ENCODE data around the gene SEPTIN12. TPM values are rescaled to one million over a fixed set of nuclear protein-coding genes. Genes with fewer than 3 reads are reported as not detected.

SEPTIN12 gene
- total RNA-seq, 2 experiments from 2014 or later: not detected

GRCh38 chr16:4814046-4814445, 25.9 kb upstream of the SEPTIN12 start:
- Mint-ChIP-seq H3K27me3 (no peaks in the 10 kb centered on the region), H3K27ac (no peak overlapping the region), H3K4me1 (peaks cover 2% of the 10 kb centered on the region), H3K9me3 (no peaks in the 10 kb centered on the region), H3K36me3 (peaks cover 23% of the 10 kb centered on the region), H3K4me3 (no peak overlapping the region)
- DNase-seq (no peak), ATAC-seq (ENCODE audit: low read depth) (no peak)
- POLR2A ChIA-PET: no interaction called here

GRCh38 chr16:4813251-4814003, 25.3 kb upstream of the SEPTIN12 start:
- H3K27ac Mint-ChIP-seq: no peak overlapping the region
- no peak for DNase-seq
- no peaks in the 10 kb centered on the region for H3K9me3 Mint-ChIP-seq
- no peak for ATAC-seq (ENCODE audit: low read depth)
- POLR2A ChIA-PET: no interaction called here
- peaks cover 21% of the 10 kb centered on the region for H3K36me3 Mint-ChIP-seq
- no peaks in the 10 kb centered on the region for H3K27me3 Mint-ChIP-seq
- peaks cover 2% of the 10 kb centered on the region for H3K4me1 Mint-ChIP-seq
- H3K4me3 Mint-ChIP-seq: no peak overlapping the region

- Mint-ChIP-seq H3K27ac (no peak overlapping the region), H3K4me1 (peaks cover 2% of the 10 kb centered on the region)
- POLR2A ChIA-PET: no interaction called here
These were observed 23.6 kb upstream of the SEPTIN12 start for GRCh38 chr16:4811773-4812172.

GRCh38 chr16:4811242-4811641, 23.1 kb upstream of the SEPTIN12 start:
- peaks cover 26% of the 10 kb centered on the region for H3K36me3 Mint-ChIP-seq
- no peak for ATAC-seq (ENCODE audit: low read depth)
- POLR2A ChIA-PET: no interaction called here
- no peaks in the 10 kb centered on the region for H3K9me3 Mint-ChIP-seq
- no peak overlapping the region for H3K27ac Mint-ChIP-seq
- H3K4me1 Mint-ChIP-seq: peaks cover 2% of the 10 kb centered on the region
- DNase-seq: no peak
- H3K27me3 Mint-ChIP-seq: no peaks in the 10 kb centered on the region
- H3K4me3 Mint-ChIP-seq: no peak overlapping the region

More at GRCh38 chr16:4811773-4812172, 23.6 kb upstream of the SEPTIN12 start:
- Mint-ChIP-seq H3K27me3 (no peaks in the 10 kb centered on the region), H3K9me3 (no peaks in the 10 kb centered on the region), H3K36me3 (peaks cover 24% of the 10 kb centered on the region), H3K4me3 (no peak overlapping the region)
- DNase-seq (no peak), ATAC-seq (ENCODE audit: low read depth) (no peak)

DNA sequence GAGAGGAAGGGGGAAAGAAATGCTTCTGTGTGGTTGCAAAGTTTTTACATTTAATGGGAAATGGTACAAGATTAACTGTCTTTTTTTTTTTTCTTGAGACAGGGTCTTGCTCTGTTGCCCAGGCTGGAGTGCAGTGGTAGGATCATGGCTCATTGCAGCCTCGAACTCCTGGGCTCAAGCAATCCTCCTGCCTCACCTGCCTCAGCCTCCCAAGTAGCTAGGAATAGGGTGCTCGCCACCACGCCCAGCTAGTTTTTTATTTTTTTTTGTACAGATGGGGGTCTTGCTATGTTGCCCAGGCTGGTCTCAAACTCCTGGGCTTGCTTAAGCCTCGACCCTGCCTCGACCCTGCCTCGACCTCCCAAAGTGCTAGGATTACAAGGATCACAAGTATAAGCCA, 18.1 kb upstream of the SEPTIN12 start:
- DNase-seq: no peak
- peaks cover 7% of the 10 kb centered on the region for H3K4me1 Mint-ChIP-seq
- no peaks in the 10 kb centered on the region for H3K9me3 Mint-ChIP-seq
- H3K36me3 Mint-ChIP-seq: peaks cover 19% of the 10 kb centered on the region
- ATAC-seq (ENCODE audit: low read depth): no peak
- POLR2A ChIA-PET: no interaction called here
- no peak overlapping the region for H3K4me3 Mint-ChIP-seq
- no peak overlapping the region for H3K27ac Mint-ChIP-seq
- no peaks in the 10 kb centered on the region for H3K27me3 Mint-ChIP-seq

- peaks cover 12% of the 10 kb centered on the region for H3K4me1 Mint-ChIP-seq
- DNase-seq (no peak), ATAC-seq (ENCODE audit: low read depth) (no peak)
- no peak overlapping the region for H3K4me3 Mint-ChIP-seq
- no peak overlapping the region for H3K27ac Mint-ChIP-seq
- peaks cover 19% of the 10 kb centered on the region for H3K36me3 Mint-ChIP-seq
- H3K27me3 Mint-ChIP-seq: no peaks in the 10 kb centered on the region
- POLR2A ChIA-PET: interaction anchor here (1.6 kb wide), 1 partner anchor 36 kb away, joined by 3 read pairs; no protein-coding TSS in a partner anchor
- no peaks in the 10 kb centered on the region for H3K9me3 Mint-ChIP-seq
These were observed 17.1 kb upstream of the SEPTIN12 start for GRCh38 chr16:4805231-4805630.

- H3K27me3 Mint-ChIP-seq: no peaks in the 10 kb centered on the region
- peaks cover 12% of the 10 kb centered on the region for H3K4me1 Mint-ChIP-seq
- peaks cover 19% of the 10 kb centered on the region for H3K36me3 Mint-ChIP-seq
- DNase-seq: no peak
- H3K27ac Mint-ChIP-seq: no peak overlapping the region
- H3K4me3 Mint-ChIP-seq: peak overlapping the region; percentile 53
- POLR2A ChIA-PET: interaction anchor here (1.6 to 2.9 kb wide), 2 partner anchors 35 kb away, joined by 3 to 16 read pairs; no protein-coding TSS in a partner anchor
- no peaks in the 10 kb centered on the region for H3K9me3 Mint-ChIP-seq
- ATAC-seq (ENCODE audit: low read depth): no peak
These were observed 16.0 kb upstream of the SEPTIN12 start for GRCh38 chr16:4803898-4804762.

GRCh38 chr16:4803401-4803844, 15.3 kb upstream of the SEPTIN12 start:
- H3K27ac Mint-ChIP-seq: no peak overlapping the region
- peaks cover 17% of the 10 kb centered on the region for H3K36me3 Mint-ChIP-seq
- POLR2A ChIA-PET: interaction anchor here (0.6 to 2.9 kb wide), 6 partner anchors 35 to 232 kb away, joined by 3 to 16 read pairs (median 4); partner anchors contain the start of genes ANKS3, DNAAF8, GLYR1 and NUDT16L1
- no peaks in the 10 kb centered on the region for H3K27me3 Mint-ChIP-seq
- H3K9me3 Mint-ChIP-seq: no peaks in the 10 kb centered on the region
- H3K4me1 Mint-ChIP-seq: peaks cover 12% of the 10 kb centered on the region
- peak overlapping the region; percentile 89 for H3K4me3 Mint-ChIP-seq
- ATAC-seq (ENCODE audit: low read depth): no peak
- DNase-seq: no peak

DNA sequence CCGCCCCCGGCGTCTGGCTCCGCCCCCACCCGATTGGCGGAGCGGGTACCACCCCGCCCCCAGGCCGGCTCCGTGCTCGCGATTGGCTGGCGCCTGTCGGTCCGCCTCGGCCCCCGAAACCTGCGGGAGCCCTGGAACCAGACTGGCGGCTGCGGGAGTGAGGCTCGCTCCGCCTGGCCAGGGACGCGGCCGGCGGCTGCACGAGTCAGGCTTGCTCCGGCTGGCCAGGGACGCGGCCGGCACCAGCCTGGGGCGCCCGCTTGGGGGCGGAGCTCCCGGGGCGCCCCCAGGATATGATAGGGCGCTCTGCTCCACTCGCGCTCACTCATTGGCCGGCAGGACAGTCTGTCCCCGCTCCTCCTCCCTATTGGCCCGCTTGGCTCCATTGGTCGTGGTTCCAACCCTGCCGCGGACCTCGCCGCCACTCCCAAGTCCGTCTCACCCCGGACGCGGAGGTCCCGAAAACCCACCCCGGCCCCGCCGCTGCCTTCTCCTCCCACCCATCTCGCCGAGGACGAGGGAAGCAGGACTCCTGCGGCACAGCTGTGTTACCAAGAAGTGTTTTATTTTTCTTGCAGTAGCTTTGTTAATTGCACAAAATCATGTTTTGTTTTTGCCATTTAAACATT, 14.6 kb upstream of the SEPTIN12 start:
- DNase-seq (peak; percentile 98), ATAC-seq (ENCODE audit: low read depth) (peak; percentile 92)
- Mint-ChIP-seq H3K27me3 (no peaks in the 10 kb centered on the region), H3K4me1 (peaks cover 12% of the 10 kb centered on the region), H3K4me3 (peak overlapping the region; percentile 89), H3K27ac (peak overlapping the region; percentile 30), H3K9me3 (no peaks in the 10 kb centered on the region), H3K36me3 (peaks cover 17% of the 10 kb centered on the region)
- POLR2A ChIA-PET: interaction anchor here (0.6 to 2.9 kb wide), 9 partner anchors 10 to 232 kb away, joined by 3 to 16 read pairs (median 4); partner anchors contain the start of genes ANKS3, DNAAF8, GLYR1 and NUDT16L1

DNA sequence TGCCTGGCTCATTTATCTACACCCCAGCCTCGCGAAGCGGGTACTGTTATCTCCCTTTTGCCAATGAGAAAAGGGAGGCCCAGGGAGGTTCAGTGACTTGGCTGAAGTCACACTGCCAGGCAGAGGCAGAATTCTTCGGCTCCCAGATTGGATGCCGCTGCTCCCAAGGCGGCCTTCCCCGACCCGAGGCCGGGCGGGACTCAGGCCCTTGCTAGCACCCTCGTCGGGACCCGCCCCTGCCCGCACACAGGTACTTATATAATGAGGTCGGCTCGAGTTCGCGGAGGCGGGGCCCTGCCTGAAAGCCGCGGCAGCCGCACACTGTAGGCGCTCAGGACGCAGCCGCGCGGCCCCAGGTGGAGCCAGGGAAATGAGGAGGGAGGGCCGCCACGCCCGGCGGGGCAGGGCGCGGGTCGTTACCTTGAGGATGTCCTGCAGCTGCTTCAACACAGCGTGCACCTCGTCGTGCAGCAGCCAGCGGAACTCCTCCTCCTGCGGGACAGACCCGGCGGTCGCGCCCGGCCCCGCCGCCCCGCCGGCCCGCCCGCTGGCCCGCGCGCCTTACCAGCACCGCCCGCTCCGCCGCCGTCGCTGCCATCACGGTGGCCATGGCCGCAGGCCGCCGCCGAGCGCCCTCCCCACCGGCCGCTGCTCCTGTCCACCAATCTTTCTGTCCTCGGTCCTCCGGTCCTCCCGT, 14.0 kb upstream of the SEPTIN12 start, which contains the start of gene ROGDI:
Gene ROGDI (minus strand): TSS at position 672 of the 697 bp plus-strand sequence. CDS start 62 bp downstream, at position 610.
- Mint-ChIP-seq H3K4me3 (peak within 1 kb of the TSS; percentile 89), H3K27ac (peak within 1 kb of the TSS; percentile 76), H3K27me3 (no peaks in the 10 kb centered on the region), H3K36me3 (peaks cover 11% of the 10 kb centered on the region), H3K4me1 (peaks cover 12% of the 10 kb centered on the region), H3K9me3 (no peaks in the 10 kb centered on the region)
- ATAC-seq (ENCODE audit: low read depth) (peak; percentile 72), DNase-seq (peak; percentile 86)
- POLR2A ChIA-PET: interaction anchor here (0.6 to 2.9 kb wide), 8 partner anchors 9 to 108 kb away, joined by 3 to 16 read pairs (median 4); partner anchors contain the start of genes ANKS3, DNAAF8, GLYR1 and NUDT16L1

DNA sequence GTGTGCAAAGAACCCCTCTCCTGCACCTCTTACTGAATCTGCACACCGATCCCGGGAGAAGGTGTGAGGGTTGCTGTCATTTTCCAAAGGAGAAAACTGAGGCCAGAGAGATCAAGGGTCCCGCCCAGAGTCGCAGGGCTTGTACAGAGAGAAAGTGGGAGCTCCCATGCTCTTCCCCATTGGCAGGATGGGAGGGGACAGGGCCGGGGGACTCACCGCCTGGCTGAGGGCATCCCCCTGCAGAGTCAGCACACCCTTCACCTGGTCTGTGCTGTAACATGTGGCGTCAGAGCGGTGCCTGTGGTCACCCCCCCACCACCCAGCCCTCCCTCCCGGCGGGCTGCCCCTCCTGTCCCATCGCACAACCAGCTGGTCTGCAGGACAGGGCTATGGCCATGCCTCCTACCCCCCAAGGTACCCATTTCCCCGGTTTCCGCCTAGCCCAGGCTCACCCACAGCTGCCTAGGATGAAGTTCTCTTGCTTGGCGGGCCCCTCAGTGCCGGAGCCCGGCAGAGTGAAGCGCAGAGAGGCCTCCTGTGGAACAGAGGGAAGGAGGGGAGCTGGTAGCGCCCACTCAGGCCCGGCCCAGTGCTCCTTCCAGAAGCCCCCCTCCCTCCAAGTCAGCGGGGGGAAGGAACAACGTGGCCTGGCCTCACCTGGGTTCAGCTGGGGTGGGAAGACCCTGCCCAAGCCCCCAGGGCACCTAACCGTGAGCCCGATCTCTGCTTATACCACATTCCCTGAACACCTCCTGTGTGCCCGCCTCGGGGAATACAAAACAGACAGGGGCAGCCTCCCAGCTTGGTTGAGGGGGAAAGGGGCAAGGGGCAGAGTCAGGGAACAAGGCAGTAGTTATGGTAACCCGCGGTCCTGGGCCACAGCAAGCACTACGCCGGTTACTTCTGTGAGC, 13.2 kb upstream of the SEPTIN12 start:
- POLR2A ChIA-PET: interaction anchor here (1.2 to 2.9 kb wide), 3 partner anchors 8 to 67 kb away, joined by 3 to 16 read pairs (median 12); partner anchors contain the start of genes ANKS3 and DNAAF8
- Mint-ChIP-seq H3K27me3 (no peaks in the 10 kb centered on the region), H3K4me1 (peaks cover 12% of the 10 kb centered on the region), H3K9me3 (no peaks in the 10 kb centered on the region), H3K27ac (peak overlapping the region; percentile 76), H3K36me3 (peaks cover 9% of the 10 kb centered on the region), H3K4me3 (peak overlapping the region; percentile 86)
- ATAC-seq (ENCODE audit: low read depth) (no peak), DNase-seq (no peak)
